WTC11 (cell line): Measurements from ENCODE around the gene COX14. TPM values are rescaled to one million over a fixed set of nuclear protein-coding genes. Genes with fewer than 3 reads are reported as not detected.

Experiments used
- ATAC-seq: fragments of 200-7000 bp; cut with Tn5 transposase; 2 replicates; pipeline ENCODE4 v1.10.0; 2021; ENCODE audit warnings: mild to moderate bottlenecking, moderate library complexity
- CTCF ChIA-PET: fragments of 300-600 bp; sonication (Branson Sonifier 250); formaldehyde crosslinking; loops from one replicate; lab custom pipeline; 2021; ENCODE audit warnings: antibody characterized with exemption; lab: Charles Lee
- POLR2A ChIA-PET: fragments of 350-600 bp; sonication (Branson Sonifier 250); formaldehyde crosslinking; loops from one replicate; lab custom pipeline; 2021; ENCODE audit warnings: antibody characterized with exemption; lab: Charles Lee
- DNase-seq: peaks from one replicate; pipeline ENCODE4 v3.0.0; 2021; ENCODE audit warnings: low spot score
- H3K27ac Mint-ChIP-seq: 2 replicates; pipeline ENCODE4 v1.8.0; 2021; ENCODE audit warnings: mixed read lengths
- H3K27me3 Mint-ChIP-seq: 2 replicates; pipeline ENCODE4 v1.8.0; 2021; ENCODE audit warnings: low read depth, mild to moderate bottlenecking, moderate library complexity, mixed read lengths
- H3K36me3 Mint-ChIP-seq: 2 replicates; pipeline ENCODE4 v1.8.0; 2021; ENCODE audit warnings: mixed read lengths
- H3K4me1 Mint-ChIP-seq: 2 replicates; pipeline ENCODE4 v1.8.0; 2022; ENCODE audit warnings: mixed read lengths
- H3K4me3 Mint-ChIP-seq: 2 replicates; pipeline ENCODE4 v1.8.0; 2021; ENCODE audit warnings: mild to moderate bottlenecking, moderate library complexity, mixed read lengths
- H3K9me3 Mint-ChIP-seq: 2 replicates; pipeline ENCODE4 v1.8.0; 2021; ENCODE audit warnings: mixed read lengths
- ATF3 ChIP-seq: sonication (generic); formaldehyde crosslinking; conservative IDR thresholded peaks from 2 replicates; pipeline ENCODE4 v1.8.1; 2022; ENCODE audit warnings: mild to moderate bottlenecking, missing genetic modification reagents
- CDX4 ChIP-seq: fragments of 250-450 bp; sonication (Bioruptor Pico); IDR thresholded peaks from 2 replicates; pipeline ENCODE4 v1.9.0; 2021; ENCODE audit warnings: moderate library complexity, mild to moderate bottlenecking, inconsistent platforms, borderline replicate concordance
- CREB1 ChIP-seq: sonication (generic); formaldehyde crosslinking; IDR thresholded peaks from 2 replicates; pipeline ENCODE4 v1.8.0; 2023; ENCODE audit warnings: mild to moderate bottlenecking, missing genetic modification reagents
- CREM ChIP-seq: sonication (generic); formaldehyde crosslinking; IDR thresholded peaks from 2 replicates; pipeline ENCODE4 v1.8.1; 2022; ENCODE audit warnings: mild to moderate bottlenecking, missing genetic modification reagents, moderate library complexity
- E2F5 ChIP-seq: sonication (generic); formaldehyde crosslinking; IDR thresholded peaks from 2 replicates; pipeline ENCODE4 v1.8.1; 2022; ENCODE audit warnings: mild to moderate bottlenecking, moderate library complexity, missing genetic modification reagents
- FOXP1 ChIP-seq: sonication (generic); formaldehyde crosslinking; IDR thresholded peaks from 2 replicates; pipeline ENCODE4 v1.8.0; 2022; ENCODE audit warnings: missing genetic modification reagents, mild to moderate bottlenecking, moderate library complexity, borderline replicate concordance
- GABPB1 ChIP-seq: sonication (generic); formaldehyde crosslinking; IDR thresholded peaks from 2 replicates; pipeline ENCODE4 v1.8.1; 2023; ENCODE audit warnings: mild to moderate bottlenecking, missing genetic modification reagents
- MAX ChIP-seq: sonication (generic); formaldehyde crosslinking; IDR thresholded peaks from 2 replicates; pipeline ENCODE4 v1.8.0; 2022; ENCODE audit warnings: mild to moderate bottlenecking, missing genetic modification reagents
- MXD4 ChIP-seq: fragments of 250-450 bp; sonication (Bioruptor Pico); IDR thresholded peaks from 2 replicates; pipeline ENCODE4 v1.8.0; 2021; ENCODE audit warnings: mild to moderate bottlenecking, moderate library complexity, borderline replicate concordance
- MYBL2 ChIP-seq: sonication (generic); formaldehyde crosslinking; IDR thresholded peaks from 2 replicates; pipeline ENCODE4 v1.8.1; 2023; ENCODE audit warnings: mild to moderate bottlenecking, moderate library complexity, missing genetic modification reagents
- NFATC4 ChIP-seq: fragments of 250-450 bp; sonication (Bioruptor Pico); IDR thresholded peaks from 2 replicates; pipeline ENCODE4 v1.9.0; 2021; ENCODE audit warnings: mild to moderate bottlenecking
- NFE2L1 ChIP-seq: sonication (generic); formaldehyde crosslinking; IDR thresholded peaks from 2 replicates; pipeline ENCODE4 v1.8.1; 2023; ENCODE audit warnings: missing genetic modification reagents
- NR3C1 ChIP-seq: sonication (generic); formaldehyde crosslinking; conservative IDR thresholded peaks from 2 replicates; pipeline ENCODE4 v1.8.1; 2023; ENCODE audit warnings: low read depth, mild to moderate bottlenecking, missing genetic modification reagents
- OVOL2 ChIP-seq: fragments of 250-450 bp; sonication (Bioruptor Pico); IDR thresholded peaks from 2 replicates; pipeline ENCODE4 v1.9.0; 2021; ENCODE audit warnings: mild to moderate bottlenecking, borderline replicate concordance
- RORB ChIP-seq: fragments of 250-450 bp; sonication (Bioruptor Pico); IDR thresholded peaks from 2 replicates; pipeline ENCODE4 v1.9.0; 2021; ENCODE audit warnings: mild to moderate bottlenecking
- SP1 ChIP-seq: sonication (generic); formaldehyde crosslinking; conservative IDR thresholded peaks from 2 replicates; pipeline ENCODE4 v1.8.1; 2022; ENCODE audit warnings: missing genetic modification reagents
- ZBTB21 ChIP-seq: sonication (generic); formaldehyde crosslinking; IDR thresholded peaks from 2 replicates; pipeline ENCODE4 v1.8.1; 2023; ENCODE audit warnings: mild to moderate bottlenecking, missing genetic modification reagents, borderline replicate concordance
- ZNF263 ChIP-seq: sonication (generic); formaldehyde crosslinking; IDR thresholded peaks from 2 replicates; pipeline ENCODE4 v1.8.1; 2022; ENCODE audit warnings: low read depth, mild to moderate bottlenecking, moderate library complexity, missing genetic modification reagents
- ZNF396 ChIP-seq: fragments of 250-450 bp; sonication (Bioruptor Pico); IDR thresholded peaks from 2 replicates; pipeline ENCODE4 v1.8.0; 2021; ENCODE audit warnings: mild to moderate bottlenecking, moderate library complexity, borderline replicate concordance
- ZNF425 ChIP-seq: fragments of 250-450 bp; sonication (Bioruptor Pico); conservative IDR thresholded peaks from 2 replicates; pipeline ENCODE4 v1.9.0; 2021; ENCODE audit warnings: mild to moderate bottlenecking
- ZNF532 ChIP-seq: fragments of 250-450 bp; sonication (Bioruptor Pico); IDR thresholded peaks from 2 replicates; pipeline ENCODE4 v1.9.0; 2021; ENCODE audit warnings: mild to moderate bottlenecking, borderline replicate concordance
- total RNA-seq: library from RNA; stranded (reverse); gene quantifications from 3 replicates; pipeline ENCODE4 v1.2.3, GENCODE V29; 2021
- TF ChIP-seq, protein P1 (sequence below): sonication (generic); formaldehyde crosslinking; IDR thresholded peaks from 2 replicates; pipeline ENCODE4 v1.8.1; 2023; ENCODE audit warnings: mild to moderate bottlenecking, missing genetic modification reagents
- TF ChIP-seq, protein P2 (sequence below): sonication (generic); formaldehyde crosslinking; IDR thresholded peaks from 2 replicates; pipeline ENCODE4 v1.8.0; 2023; ENCODE audit warnings: missing genetic modification reagents
- TF ChIP-seq, protein P3 (sequence below): sonication (generic); formaldehyde crosslinking; IDR thresholded peaks from 2 replicates; pipeline ENCODE4 v1.8.1; 2022; ENCODE audit warnings: mild to moderate bottlenecking, missing genetic modification reagents, moderate library complexity, borderline replicate concordance

Gene COX14
- total RNA-seq, 1 experiment from 2014 or later, result 41.4 TPM

DNA sequence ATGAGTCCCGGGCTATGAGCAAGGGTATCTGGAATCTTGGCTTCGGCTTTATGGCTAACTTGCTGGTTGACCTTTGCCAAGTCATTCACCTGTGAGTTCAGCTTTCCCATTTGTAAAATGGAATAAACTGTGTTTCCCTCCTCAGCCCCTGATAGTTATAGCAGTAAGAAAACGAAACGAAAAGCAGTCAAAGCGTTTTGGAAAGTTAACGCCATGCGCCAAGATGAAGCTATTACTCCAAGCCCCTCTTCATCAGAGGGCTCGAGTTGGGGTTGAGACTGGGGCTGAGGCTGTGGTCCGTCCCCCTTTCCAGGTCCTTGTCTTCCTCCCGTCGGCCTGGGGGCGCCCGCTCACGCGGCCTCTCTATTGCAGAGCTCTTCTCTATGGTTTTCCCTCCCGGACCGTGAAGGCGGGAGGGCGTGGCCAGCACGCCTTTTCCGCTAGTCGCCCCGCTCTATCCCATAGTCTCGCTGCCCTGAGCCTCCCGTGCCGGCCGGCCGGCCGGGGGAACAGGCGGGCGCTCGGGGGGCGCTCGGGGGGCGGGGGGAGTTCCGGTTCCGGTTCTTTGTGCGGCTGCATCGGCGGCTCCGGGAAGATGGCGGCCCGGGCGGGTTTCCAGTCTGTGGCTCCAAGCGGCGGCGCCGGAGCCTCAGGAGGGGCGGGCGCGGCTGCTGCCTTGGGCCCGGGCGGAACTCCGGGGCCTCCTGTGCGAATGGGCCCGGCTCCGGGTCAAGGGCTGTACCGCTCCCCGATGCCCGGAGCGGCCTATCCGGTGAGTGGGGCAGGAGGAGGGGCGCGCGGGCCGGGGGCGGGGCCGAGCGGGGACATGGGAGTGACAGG is 27.0 kb upstream of the COX14 start, which contains the start of gene SMARCD1:
TSS of gene SMARCD1 (plus strand) at position 568 of the 840 bp plus-strand sequence. CDS start at position 596, 28 bp downstream.
- Mint-ChIP-seq H3K4me1 (peaks cover 24% of the 10 kb centered on the region), H3K9me3 (no peaks in the 10 kb centered on the region), H3K27ac (peak within 1 kb of the TSS; percentile 94), H3K4me3 (peak within 1 kb of the TSS; percentile 89), H3K27me3 (peaks cover 26% of the 10 kb centered on the region), H3K36me3 (peaks cover 35% of the 10 kb centered on the region)
- DNase-seq, result peak; percentile 96
- ATAC-seq, result peak; percentile 93
- CTCF ChIA-PET, result interaction anchor here (0.6 to 2.6 kb wide), 31 partner anchors 8 to 908 kb away, joined by 3 to 78 read pairs (median 5); partner anchors contain the start of genes CERS5, COX14, GPD1 and TMBIM6
- POLR2A ChIA-PET, result interaction anchor here (0.5 to 1.7 kb wide), 14 partner anchors 14 to 674 kb away, joined by 3 to 14 read pairs (median 4); partner anchors contain the start of genes CERS5, COX14, GPD1 and LIMA1
- TF ChIP-seq NR3C1 (CRISPR knock-in tag) (no peak), MYBL2 (CRISPR knock-in tag) (no peak), ZBTB21 (no peak), ZNF532 (CRISPR knock-in tag) (no peak), OVOL2 (no peak), CREM (0 out of 2 replicates have a peak, but pooled peaks have one; percentile 26), FOXP1 (CRISPR knock-in tag) (no peak), CDX4 (CRISPR knock-in tag) (no peak), ZNF263 (CRISPR knock-in tag) (no peak), CREB1 (no peak), NFATC4 (CRISPR knock-in tag) (no peak), RORB (CRISPR knock-in tag) (no peak), MAX (peak; percentile 25; the same call in 1 of the 2 replicates), GABPB1 (CRISPR knock-in tag) (peak; percentile 50), MXD4 (CRISPR knock-in tag) (no peak), ATF3 (CRISPR knock-in tag) (no peak), E2F5 (CRISPR knock-in tag) (no peak), NFE2L1 (no peak), SP1 (CRISPR knock-in tag) (peak; percentile 57), ZNF425 (CRISPR knock-in tag) (no peak), ZNF396 (CRISPR knock-in tag) (no peak)
- TF ChIP-seq, protein P1, sequence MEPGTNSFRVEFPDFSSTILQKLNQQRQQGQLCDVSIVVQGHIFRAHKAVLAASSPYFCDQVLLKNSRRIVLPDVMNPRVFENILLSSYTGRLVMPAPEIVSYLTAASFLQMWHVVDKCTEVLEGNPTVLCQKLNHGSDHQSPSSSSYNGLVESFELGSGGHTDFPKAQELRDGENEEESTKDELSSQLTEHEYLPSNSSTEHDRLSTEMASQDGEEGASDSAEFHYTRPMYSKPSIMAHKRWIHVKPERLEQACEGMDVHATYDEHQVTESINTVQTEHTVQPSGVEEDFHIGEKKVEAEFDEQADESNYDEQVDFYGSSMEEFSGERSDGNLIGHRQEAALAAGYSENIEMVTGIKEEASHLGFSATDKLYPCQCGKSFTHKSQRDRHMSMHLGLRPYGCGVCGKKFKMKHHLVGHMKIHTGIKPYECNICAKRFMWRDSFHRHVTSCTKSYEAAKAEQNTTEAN (CRISPR knock-in tag), result no peak
- TF ChIP-seq, protein P2, sequence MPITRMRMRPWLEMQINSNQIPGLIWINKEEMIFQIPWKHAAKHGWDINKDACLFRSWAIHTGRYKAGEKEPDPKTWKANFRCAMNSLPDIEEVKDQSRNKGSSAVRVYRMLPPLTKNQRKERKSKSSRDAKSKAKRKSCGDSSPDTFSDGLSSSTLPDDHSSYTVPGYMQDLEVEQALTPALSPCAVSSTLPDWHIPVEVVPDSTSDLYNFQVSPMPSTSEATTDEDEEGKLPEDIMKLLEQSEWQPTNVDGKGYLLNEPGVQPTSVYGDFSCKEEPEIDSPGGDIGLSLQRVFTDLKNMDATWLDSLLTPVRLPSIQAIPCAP (CRISPR knock-in tag), result no peak
- TF ChIP-seq, protein P3, sequence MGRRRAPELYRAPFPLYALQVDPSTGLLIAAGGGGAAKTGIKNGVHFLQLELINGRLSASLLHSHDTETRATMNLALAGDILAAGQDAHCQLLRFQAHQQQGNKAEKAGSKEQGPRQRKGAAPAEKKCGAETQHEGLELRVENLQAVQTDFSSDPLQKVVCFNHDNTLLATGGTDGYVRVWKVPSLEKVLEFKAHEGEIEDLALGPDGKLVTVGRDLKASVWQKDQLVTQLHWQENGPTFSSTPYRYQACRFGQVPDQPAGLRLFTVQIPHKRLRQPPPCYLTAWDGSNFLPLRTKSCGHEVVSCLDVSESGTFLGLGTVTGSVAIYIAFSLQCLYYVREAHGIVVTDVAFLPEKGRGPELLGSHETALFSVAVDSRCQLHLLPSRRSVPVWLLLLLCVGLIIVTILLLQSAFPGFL (CRISPR knock-in tag), result no peak
